K562 (cell line): Measurements from ENCODE around the gene FXR1. TPM values are rescaled to one million over a fixed set of nuclear protein-coding genes. Genes with fewer than 3 reads are reported as not detected.

Experiments
- ESRRA ChIP-seq: fragments of 450-650 bp; IDR thresholded peaks from 2 replicates; pipeline ENCODE4 v1.6.1; 2014; ENCODE audit warnings: low read depth, mild to moderate bottlenecking, moderate library complexity, borderline replicate concordance
- JUND ChIP-seq, 2 experiments: IDR thresholded peaks; 2 replicates in 1 of 2; 3 replicates in 1 of 2; pipeline ENCODE4 v1.6.1; 2011; ENCODE audit warnings: borderline replicate concordance in 2 of 2, low read depth in 2 of 2, low read length in 2 of 2, improper control_type of control experiment in 1 of 2, missing biosample characterization in 1 of 2, missing genetic modification characterization in 1 of 2, missing genetic modification reagents in 1 of 2
- MBD2 ChIP-seq: sonication (generic); IDR thresholded peaks from 2 replicates; pipeline ENCODE4 v1.6.1; 2016; ENCODE audit warnings: low read depth, borderline replicate concordance
- NCOR1 ChIP-seq: fragments of 450-650 bp; IDR thresholded peaks from 2 replicates; pipeline ENCODE4 v1.6.1; 2016; ENCODE audit warnings: mild to moderate bottlenecking, moderate library complexity
- NFE2L1 ChIP-seq: fragments of 450-650 bp; IDR thresholded peaks from 2 replicates; pipeline ENCODE4 v1.6.1; 2016; ENCODE audit warnings: missing genetic modification characterization, low read depth, mild to moderate bottlenecking, missing compliant biosample characterization, moderate library complexity, borderline replicate concordance
- NFXL1 ChIP-seq: fragments of 450-650 bp; formaldehyde crosslinking; IDR thresholded peaks from 2 replicates; pipeline ENCODE4 v1.4.0; 2021; ENCODE audit warnings: mild to moderate bottlenecking
- POU5F1 ChIP-seq: fragments of 150-350 bp; IDR thresholded peaks from 2 replicates; pipeline ENCODE4 v1.6.1; 2014; ENCODE audit warnings: borderline replicate concordance, low read length, low read depth, mild to moderate bottlenecking; ENCODE audit not compliant: partially characterized antibody
- RAD21 ChIP-seq, 2 experiments: fragments of 250-450 bp in 1 of 2; fragments of 450-650 bp in 1 of 2; sonication (Bioruptor Pico) in 1 of 2; formaldehyde crosslinking in 1 of 2; IDR thresholded peaks in 1 of 2; conservative IDR thresholded peaks in 1 of 2; 2 replicates each; pipeline versions ENCODE4 v1.4.0 to v1.8.0; 2020 to 2022; ENCODE audit warnings: mild to moderate bottlenecking in 2 of 2, moderate library complexity in 1 of 2
- RBM39 ChIP-seq: fragments of 200-400 bp; formaldehyde crosslinking; optimal IDR thresholded peaks from 2 replicates; pipeline ENCODE3; 2018; ENCODE audit warnings: low read depth, low read length
- STAT5B ChIP-seq: fragments of 250-450 bp; sonication (Bioruptor Pico); IDR thresholded peaks from 2 replicates; pipeline ENCODE4 v1.8.0; 2021; ENCODE audit warnings: mild to moderate bottlenecking, inconsistent platforms
- ZC3H11A ChIP-seq: IDR thresholded peaks from 2 replicates; pipeline ENCODE4 v1.6.1; 2012; ENCODE audit warnings: low read depth, low read length, improper control_type of control experiment
- ZNF398 ChIP-seq: fragments of 250-450 bp; sonication (Bioruptor Pico); IDR thresholded peaks from 2 replicates; pipeline ENCODE4 v1.8.0; 2021; ENCODE audit warnings: moderate library complexity, mild to moderate bottlenecking, inconsistent platforms
- ZNF830 ChIP-seq: fragments of 250-450 bp; sonication (Bioruptor Pico); IDR thresholded peaks from 2 replicates; pipeline ENCODE4 v1.5.0; 2021; ENCODE audit warnings: mild to moderate bottlenecking
- polyA plus RNA-seq, 8 experiments: library from polyadenylated mRNA; depleted of rRNA in 4 of 8; stranded (reverse) in 5 of 8; unstranded in 3 of 8; fragments of >200 nt; fragmentation: Nextera tagmentation in 2 of 8; fragmentation: Illumina TruSeq in 1 of 8; extraction: Ambion mirVana in 2 of 8; extraction: Trizol in 1 of 8; gene quantifications; 2 replicates each; pipeline versions ENCODE4 v1.2.1 to v1.2.3, GENCODE V29; 2011 to 2014; ENCODE audit warnings: inconsistent platforms in 1 of 8, missing spikeins in 1 of 8
- total RNA-seq, 7 experiments: library from RNA; depleted of rRNA in 6 of 7; stranded (reverse); fragments of >200 nt in 6 of 7; fragmentation: Illumina TruSeq in 2 of 7; extraction: Trizol in 2 of 7; gene quantifications; 2 replicates each; pipeline versions ENCODE4 v1.2.1 to v1.2.3, GENCODE V29; 2011 to 2021; ENCODE audit warnings: low replicate concordance in 1 of 7
- TF ChIP-seq, protein P1 (sequence below): sonication (generic); formaldehyde crosslinking; IDR thresholded peaks from 2 replicates; pipeline ENCODE4 v1.8.0; 2022; ENCODE audit warnings: mild to moderate bottlenecking, low read depth, missing genetic modification reagents
- TF ChIP-seq, protein P2 (sequence below): fragments of 200-400 bp; formaldehyde crosslinking; IDR thresholded peaks from 2 replicates; pipeline ENCODE4 v1.6.1; 2017; ENCODE audit warnings: mild to moderate bottlenecking, low read depth, low read length, moderate library complexity
- TF ChIP-seq, protein P3 (sequence below), 3 experiments: fragments of 200-800 bp in 1 of 3; sonication (Bioruptor generic) in 1 of 3; sonication (generic) in 1 of 3; formaldehyde crosslinking in 1 of 3; IDR thresholded peaks; 2 replicates each; pipeline versions ENCODE4 v1.6.1 to v1.8.0; 2016 to 2022; ENCODE audit warnings: mild to moderate bottlenecking in 2 of 3, missing compliant biosample characterization in 2 of 3, missing genetic modification characterization in 2 of 3, missing genetic modification reagents in 1 of 3
- TF ChIP-seq, protein P4 (sequence below): fragments of 250-450 bp; sonication (Bioruptor Pico); IDR thresholded peaks from 2 replicates; pipeline ENCODE4 v1.5.0; 2021

FXR1 gene
- total and polyA plus RNA-seq, 9 of the 15 experiments (the other 6 are each of a cell fraction or from before 2014, with no cell fraction given): 59.4 to 177 (median 136) TPM

GRCh38 chr3:180912304-180913296 is at the start of gene FXR1 (continued):
- TF ChIP-seq, protein P1, sequence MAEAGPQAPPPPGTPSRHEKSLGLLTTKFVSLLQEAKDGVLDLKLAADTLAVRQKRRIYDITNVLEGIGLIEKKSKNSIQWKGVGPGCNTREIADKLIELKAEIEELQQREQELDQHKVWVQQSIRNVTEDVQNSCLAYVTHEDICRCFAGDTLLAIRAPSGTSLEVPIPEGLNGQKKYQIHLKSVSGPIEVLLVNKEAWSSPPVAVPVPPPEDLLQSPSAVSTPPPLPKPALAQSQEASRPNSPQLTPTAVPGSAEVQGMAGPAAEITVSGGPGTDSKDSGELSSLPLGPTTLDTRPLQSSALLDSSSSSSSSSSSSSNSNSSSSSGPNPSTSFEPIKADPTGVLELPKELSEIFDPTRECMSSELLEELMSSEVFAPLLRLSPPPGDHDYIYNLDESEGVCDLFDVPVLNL (CRISPR knock-in tag): no peak
- TF ChIP-seq STAT5B (CRISPR knock-in tag) (no peak), NFXL1 (CRISPR knock-in tag) (no peak), NCOR1 (no peak), POU5F1 (no peak), ESRRA (no peak; the same call in 1 of the 2 replicates), RAD21 (CRISPR knock-in tag; conservative IDR thresholded peaks at IDR 0.05 in 1 of 2, IDR thresholded peaks at IDR 0.05 in 1 of 2) (peak in 1 of 2 experiments; percentile 20; a peak in 1 of 4 replicates), ZC3H11A (no peak), NFE2L1 (no peak), JUND (IDR thresholded peaks at IDR 0.05; ENCODE audit: borderline replicate concordance, low read depth, low read length) (no peak), JUND (tag; IDR thresholded peaks at IDR 0.05; ENCODE audit: borderline replicate concordance, low read depth, low read length) (no peak), ZNF398 (no peak), ZNF830 (CRISPR knock-in tag) (no peak), RBM39 (no peak), MBD2 (peak; percentile 33; the same call in 1 of the 2 replicates)
- TF ChIP-seq, protein P2, sequence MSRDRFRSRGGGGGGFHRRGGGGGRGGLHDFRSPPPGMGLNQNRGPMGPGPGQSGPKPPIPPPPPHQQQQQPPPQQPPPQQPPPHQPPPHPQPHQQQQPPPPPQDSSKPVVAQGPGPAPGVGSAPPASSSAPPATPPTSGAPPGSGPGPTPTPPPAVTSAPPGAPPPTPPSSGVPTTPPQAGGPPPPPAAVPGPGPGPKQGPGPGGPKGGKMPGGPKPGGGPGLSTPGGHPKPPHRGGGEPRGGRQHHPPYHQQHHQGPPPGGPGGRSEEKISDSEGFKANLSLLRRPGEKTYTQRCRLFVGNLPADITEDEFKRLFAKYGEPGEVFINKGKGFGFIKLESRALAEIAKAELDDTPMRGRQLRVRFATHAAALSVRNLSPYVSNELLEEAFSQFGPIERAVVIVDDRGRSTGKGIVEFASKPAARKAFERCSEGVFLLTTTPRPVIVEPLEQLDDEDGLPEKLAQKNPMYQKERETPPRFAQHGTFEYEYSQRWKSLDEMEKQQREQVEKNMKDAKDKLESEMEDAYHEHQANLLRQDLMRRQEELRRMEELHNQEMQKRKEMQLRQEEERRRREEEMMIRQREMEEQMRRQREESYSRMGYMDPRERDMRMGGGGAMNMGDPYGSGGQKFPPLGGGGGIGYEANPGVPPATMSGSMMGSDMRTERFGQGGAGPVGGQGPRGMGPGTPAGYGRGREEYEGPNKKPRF: no peak
- TF ChIP-seq, protein P3, sequence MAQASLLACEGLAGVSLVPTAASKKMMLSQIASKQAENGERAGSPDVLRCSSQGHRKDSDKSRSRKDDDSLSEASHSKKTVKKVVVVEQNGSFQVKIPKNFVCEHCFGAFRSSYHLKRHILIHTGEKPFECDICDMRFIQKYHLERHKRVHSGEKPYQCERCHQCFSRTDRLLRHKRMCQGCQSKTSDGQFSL (CRISPR knock-in tag; IDR thresholded peaks at IDR 0.05): peak; percentile 82
- TF ChIP-seq, protein P3 (tag; IDR thresholded peaks at IDR 0.05): peak in 1 of 2 experiments; percentile 66; a peak in 1 of 4 replicates
- TF ChIP-seq, protein P4, sequence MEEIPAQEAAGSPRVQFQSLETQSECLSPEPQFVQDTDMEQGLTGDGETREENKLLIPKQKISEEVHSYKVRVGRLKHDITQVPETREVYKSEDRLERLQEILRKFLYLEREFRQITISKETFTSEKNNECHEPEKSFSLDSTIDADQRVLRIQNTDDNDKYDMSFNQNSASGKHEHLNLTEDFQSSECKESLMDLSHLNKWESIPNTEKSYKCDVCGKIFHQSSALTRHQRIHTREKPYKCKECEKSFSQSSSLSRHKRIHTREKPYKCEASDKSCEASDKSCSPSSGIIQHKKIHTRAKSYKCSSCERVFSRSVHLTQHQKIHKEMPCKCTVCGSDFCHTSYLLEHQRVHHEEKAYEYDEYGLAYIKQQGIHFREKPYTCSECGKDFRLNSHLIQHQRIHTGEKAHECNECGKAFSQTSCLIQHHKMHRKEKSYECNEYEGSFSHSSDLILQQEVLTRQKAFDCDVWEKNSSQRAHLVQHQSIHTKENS (CRISPR knock-in tag): no peak
